Fibroblast of skin of back (primary cell): ENCODE results near the gene ITGB2. TPM values are rescaled to one million over a fixed set of nuclear protein-coding genes. Genes with fewer than 3 reads are reported as not detected.

ENCODE experiments used
- DNase-seq: peaks from one replicate; pipeline ENCODE4 v3.0.0-alpha.2; 2013
- polyA plus RNA-seq, 2 experiments: library from polyadenylated mRNA; unstranded; fragments of 120-200 nt; gene quantifications; one replicate each; pipeline ENCODE4 v1.2.1, GENCODE V29; 2013; ENCODE audit not compliant: insufficient read length in 2 of 2

ITGB2 gene
- polyA plus RNA-seq (2013, experiment 1 of 2; ENCODE audit: insufficient read length): 1.0 TPM
- 0.53 TPM for polyA plus RNA-seq (2013, experiment 2 of 2; ENCODE audit: insufficient read length)

DNA sequence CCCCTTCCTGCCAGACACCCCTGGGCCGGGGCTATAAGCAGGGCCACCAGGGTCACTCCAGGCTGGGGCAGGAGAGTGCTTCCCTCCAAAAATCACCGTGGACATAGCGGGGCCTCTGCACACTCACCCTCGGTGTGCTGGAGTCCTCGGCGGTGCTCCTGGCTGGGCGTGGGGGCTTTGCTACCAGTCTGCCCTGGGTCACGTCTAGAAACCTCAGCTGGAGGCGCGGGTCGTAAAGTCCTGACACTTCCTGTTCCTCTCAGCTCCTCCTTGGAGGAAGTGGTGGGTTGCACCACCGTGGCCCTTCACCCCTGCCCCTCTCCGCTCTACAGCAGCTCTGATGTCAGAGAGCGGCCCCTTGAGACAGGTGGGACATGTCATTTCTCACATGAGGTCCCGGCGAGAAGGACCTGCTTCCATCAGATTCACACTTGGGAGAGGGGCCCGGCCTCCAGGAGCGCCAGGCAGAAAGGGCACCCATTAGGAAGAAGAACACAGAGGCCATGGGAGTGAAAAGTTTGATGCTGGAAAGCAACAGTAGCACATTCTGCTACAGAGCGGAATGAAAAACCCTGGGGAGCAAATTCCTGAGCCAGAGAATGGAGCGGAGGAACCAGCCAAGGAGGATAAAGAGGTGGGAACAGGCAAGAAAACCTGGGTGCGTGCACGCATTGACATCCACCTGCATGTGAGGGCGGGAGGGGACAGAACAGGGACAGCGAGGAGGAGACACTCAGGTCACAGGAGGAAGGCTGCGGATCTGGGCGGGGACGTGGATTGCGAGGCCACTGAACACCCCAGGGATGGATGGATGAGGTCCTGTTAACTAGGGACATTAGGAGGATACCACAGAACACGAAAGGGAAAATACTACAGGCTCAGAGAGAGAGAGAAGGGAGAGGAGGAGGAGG lies at the start of gene ITGB2:
TSS of gene ITGB2 (minus strand) at position 206 of the 911 bp plus-strand sequence. CDS start 10,117 bp downstream, outside the sequence.
- DNase-seq: no peak

DNA sequence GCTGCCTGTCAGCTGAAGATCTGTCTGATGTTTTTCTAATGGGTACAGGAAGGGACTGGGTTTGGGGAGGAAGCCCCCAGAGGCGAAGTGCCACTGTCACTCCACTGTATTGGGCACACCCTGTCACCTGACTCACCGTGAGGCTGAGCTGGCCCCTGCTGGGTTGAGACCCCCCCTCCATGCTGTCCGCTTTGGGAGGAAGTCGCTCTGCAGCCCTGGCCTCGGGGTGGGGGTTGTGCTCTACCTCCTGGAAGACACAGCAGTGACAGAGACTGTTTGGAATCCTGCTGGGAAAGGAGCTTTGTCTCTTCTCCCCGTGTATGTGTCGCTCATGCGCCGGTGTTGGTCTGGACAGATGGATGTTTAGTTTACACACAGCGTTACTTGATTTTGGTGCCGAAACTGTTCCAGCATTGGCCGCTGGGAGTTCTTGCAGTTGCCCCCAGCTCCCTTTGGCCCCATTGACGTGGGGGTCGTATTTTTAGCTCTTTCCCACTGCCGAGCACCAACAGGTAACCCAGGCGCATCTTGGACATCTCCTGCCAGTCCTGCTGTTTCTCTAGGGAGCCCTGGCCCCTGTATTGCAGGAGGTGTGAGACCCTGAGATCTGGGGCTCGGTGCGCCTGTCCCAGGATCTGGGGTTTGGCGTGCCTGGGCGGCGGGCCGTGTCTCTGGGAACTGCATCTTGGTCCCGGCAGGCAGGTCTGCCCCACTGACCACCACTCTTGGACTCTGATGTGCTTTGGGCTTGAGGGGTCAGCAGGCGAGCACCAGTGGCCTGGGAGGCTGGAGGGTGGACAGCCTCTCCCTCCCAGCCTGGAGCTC lies 49.4 kb upstream of the ITGB2 start:
- peak; percentile 94 for DNase-seq

DNA sequence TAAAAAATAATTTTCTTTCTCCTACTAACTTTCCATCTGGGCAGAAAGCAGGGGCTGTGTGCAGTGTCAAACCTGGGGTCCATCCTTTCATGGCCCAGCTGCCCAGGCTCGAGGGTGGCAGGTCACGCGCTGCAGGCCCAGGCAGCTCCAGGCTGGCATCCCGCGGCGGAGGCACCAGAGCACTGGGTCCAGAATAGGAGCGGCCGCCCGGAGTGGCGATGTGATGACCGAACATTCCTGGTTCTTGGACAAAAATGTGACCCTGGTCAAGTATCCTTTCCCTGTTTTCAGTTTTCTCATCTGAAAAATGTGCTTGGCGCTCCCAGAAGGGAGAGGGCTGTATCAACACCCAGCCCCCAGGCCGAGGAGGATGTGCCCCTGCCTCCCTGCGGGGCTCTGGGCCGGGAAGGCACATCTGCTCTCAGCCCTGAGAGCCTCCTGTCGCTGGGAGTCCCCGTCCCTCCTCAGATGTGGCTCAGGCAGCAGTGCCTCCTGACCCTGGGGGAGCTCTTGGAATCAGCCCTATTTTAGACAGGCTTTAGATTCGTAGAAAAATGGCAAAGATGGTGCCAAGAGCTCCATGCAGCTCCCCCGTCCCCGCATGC lies 48.5 kb upstream of the ITGB2 start:
- peak; percentile 29 for DNase-seq

DNA sequence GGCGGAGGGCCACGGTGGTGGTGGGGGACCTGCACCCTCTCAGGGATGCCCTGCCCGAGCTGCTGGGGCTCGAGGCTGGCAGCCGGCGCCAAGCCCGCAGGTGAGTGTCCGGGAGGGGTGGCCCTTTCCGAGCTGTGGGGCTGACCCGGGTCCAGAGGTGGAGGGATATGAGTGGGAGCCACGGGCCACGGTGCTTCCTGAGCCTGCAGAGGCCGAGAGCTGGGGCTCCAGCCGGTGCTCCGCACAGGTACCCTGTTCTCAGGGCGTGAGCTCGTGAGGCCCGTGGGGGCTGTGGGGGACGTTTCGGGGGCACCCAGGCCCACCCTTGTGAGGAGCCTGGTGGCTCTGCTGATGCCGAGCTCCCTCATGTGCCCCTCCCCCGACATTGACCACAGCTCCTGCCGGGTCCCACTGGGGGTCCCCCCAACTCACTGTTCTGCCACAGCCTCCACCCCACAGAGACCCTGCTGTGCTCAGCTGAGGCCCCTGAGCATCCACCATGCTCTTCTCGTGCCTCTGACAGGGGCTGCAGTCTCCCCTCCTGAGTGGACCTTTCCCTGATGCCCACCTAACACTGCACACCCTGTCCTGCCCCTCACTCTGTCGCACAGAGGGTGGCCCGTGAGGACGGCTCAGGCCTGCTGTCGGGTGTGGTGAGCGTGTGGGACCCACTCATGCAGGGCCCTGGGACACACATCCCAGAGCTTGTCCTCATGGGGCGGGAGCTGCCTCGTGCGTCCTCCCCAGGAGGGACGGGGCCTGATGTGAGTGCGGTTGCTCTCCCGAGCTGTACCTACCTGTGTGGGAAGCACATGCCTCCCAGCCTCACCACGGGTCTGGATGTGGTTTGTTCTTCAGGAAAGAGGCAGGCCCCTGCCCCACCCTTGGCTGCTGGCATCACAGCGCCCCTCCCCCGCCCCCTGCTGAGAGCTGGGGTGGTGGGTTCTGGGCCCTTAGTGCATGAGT lies 46.7 kb upstream of the ITGB2 start:
- DNase-seq: no peak

DNA sequence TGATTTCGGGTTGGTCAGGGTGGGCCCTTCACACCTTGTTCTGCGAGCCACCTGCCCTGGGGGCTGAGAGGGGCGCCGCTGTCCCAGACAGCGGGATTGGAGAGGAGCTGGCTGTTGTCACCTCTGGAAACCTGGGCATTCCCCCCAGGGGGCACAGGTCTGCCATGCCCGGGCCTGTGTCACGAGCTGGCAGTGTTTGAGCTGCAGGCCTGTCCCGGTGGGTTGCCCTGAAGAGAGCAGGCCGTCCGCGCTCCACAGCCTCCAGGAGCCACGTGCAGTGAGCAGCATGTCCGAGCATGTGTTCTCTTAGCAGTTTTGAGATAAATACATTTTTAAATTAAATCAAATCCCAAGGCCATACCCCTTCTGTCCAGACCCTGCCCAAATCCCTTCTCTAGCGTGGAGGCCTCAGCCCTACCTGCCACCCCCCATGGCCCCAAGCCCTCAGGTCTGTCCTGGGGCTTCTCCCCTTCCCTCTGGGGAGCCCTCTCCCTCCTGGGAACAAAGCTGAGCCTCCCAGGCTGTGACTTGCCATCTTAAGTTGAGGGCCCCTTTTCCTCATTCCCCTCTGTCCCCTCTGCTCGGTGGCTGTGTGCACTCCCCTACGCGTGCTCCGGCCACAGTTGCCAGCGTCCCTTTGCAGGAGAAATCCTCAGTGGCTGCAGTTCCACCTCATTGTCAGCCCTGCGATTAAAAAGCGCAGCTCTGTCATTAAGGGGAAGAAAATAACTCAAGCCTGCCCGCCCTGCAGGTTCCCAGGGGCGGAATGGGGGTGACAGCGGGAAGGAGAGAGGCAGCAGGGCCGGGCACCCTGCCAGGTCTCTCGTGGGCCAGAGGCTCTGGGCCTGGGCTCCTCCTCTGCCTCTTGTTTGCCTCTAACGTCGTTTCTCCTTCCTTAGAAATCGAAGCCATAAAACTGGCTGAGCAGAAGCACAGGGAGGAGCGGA lies 45.7 kb upstream of the ITGB2 start:
- DNase-seq: no peak

DNA sequence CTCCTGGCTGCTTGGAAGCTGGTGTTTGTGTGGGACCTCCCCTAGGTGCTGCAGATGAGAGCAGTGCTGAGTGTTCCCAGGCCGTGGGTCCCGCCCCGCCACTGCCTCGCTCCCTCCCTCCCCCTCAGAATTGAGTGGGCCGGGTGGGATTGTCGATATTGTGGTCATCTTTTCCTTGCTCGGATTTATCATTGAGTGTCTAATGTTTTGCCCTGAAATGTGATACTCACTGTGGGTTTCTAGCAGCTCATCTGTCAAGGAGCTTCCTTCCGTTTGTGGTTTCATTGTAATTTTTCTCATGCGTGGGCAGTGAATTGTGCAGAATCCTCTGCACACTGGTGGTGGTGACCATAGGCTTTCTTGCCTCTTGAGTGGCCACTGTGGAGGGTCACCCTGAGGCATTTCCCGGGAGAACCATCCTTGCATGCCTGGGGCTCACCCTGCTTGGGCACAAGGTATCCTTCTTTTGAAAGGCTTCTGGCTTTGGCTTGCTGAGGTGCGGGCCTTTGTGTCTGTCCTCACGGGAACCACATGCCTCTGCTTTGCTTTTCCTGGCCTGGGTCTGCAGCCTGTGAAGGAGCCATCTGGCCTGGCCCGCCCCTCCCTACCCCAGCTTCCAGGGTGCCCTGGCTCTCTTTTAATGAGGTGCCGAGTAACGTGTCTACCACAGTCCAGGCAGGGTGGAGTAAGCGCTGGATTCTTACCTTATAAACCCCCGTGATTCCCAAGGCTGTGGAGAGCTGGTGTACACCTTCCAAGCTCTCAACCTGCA lies 44.7 kb upstream of the ITGB2 start:
- peak; percentile 57 for DNase-seq

DNA sequence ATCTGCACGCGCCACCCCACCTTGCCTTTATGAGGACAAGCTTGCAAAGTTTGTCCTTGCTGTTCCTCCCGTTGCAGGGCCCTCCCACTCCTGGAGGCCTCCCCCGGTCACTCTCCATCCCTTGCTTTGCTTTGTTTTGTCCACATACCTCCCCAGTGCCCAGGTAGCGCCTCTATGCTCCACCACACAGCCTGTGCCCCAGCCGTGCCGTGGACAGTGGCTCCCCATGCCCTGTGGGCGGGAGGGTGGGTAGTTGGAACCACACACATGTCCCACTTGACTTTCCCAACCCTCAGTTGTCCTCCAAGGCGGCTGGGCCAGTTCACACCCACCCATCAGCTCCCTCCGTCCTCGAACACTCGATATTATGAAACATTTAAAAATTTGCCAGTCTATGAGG lies 43.7 kb upstream of the ITGB2 start:
- no peak for DNase-seq

DNA sequence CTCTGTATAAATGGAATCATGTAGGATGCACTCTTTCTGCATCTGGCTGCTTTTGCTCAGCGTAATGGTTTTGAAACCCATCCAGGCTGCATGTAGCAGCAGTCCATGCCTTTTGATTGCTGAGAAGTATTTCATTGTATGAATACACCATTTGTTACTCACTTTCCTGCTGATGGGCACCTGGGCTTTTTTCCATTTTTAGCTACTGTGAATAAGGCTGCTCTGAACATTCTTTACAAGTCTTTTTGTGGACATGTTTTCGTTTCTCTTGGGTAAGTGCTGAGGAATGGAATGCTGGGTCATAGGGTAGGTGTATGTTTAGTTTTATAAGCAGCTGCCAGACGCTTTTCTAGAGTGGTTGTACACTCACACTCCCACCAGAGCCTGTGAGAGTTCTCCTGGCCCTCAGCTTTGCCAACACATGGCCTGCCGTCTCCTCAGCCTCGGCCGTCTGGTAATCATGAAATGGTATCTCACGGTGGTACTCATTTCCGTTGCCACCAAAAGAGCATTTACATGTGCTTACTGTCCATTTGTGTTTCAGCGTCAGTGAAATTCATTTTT lies 41.8 kb upstream of the ITGB2 start:
- peak; percentile 97 for DNase-seq

DNA sequence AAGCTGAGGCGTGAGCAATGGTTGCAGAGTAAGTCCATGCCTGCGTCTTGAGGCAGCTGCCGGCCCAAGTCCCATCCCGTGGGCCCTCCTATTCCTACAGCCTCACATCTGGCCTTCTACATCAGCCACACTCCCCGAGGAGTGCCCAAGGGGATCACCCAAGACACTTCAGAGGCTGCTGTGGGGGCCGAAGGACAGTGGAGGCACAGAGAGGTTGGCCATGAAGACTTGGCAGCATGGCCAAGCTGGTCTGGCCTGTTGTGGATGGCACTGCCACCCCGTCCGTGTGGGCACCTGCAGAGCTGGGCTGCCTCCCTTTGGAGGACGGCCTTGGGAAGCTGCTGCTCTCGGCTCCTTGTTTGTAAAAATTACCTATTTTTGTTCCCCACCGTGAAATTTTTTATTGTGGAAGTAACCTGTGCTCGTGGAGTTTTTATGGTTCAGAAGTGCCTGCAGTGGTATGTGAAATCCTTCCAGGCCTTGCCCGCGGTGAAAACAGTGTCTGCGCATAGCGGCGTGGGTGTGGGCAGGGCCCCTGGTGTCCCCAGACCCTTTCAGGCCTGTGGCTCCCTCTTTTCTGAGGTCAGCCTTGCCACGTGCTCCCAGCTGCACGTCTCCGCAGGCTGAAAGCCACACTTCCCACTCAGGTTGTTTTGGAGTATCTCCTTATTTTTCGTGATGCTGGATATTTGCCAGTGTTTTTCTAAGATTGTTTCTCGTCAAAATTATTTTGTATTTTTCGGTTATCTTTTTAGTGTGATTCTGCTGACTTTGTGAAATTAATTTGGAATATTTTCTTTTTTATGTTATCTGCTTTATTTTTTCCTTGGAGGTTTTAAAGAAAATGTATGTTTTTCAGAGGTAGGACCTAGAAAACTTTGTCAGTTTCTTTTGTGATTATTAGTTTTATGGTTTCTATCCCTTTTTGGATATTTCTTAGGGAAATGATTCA lies 39.7 kb upstream of the ITGB2 start:
- no peak for DNase-seq

DNA sequence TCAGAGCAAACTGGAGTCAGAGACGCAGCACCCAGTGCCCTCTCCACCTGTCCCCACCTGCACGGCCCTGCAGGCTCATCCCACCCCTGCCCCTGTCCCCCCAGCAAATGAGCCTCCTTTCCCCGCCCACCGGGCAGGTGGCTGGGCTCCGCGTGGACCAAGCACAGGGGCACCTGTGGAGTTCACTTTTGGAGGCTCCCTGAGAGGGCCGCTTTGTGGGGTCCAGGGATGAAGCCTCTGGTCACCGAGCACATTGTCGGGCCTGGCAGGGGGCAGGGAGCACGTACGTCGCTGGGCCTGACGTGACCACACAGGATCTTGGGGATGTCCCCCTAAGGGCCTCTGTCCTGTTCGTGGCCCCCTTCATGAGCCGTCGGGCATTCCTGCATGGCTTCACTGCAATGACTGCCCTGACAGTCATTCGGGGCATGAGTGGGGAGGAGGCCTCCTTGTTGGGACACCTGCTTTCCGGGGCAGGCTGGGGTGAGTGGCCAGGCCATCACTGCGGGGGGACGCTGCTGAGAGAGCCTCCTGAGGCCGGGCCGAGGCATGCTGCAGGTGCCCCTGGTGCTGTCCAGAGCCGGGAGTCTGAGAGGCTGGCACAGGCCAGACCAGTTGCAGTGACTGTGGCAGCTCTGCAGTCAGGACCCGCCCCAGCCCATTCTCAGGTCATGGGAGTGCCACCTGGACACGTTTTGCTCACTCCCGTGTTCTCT lies 38.8 kb upstream of the ITGB2 start:
- no peak for DNase-seq

DNA sequence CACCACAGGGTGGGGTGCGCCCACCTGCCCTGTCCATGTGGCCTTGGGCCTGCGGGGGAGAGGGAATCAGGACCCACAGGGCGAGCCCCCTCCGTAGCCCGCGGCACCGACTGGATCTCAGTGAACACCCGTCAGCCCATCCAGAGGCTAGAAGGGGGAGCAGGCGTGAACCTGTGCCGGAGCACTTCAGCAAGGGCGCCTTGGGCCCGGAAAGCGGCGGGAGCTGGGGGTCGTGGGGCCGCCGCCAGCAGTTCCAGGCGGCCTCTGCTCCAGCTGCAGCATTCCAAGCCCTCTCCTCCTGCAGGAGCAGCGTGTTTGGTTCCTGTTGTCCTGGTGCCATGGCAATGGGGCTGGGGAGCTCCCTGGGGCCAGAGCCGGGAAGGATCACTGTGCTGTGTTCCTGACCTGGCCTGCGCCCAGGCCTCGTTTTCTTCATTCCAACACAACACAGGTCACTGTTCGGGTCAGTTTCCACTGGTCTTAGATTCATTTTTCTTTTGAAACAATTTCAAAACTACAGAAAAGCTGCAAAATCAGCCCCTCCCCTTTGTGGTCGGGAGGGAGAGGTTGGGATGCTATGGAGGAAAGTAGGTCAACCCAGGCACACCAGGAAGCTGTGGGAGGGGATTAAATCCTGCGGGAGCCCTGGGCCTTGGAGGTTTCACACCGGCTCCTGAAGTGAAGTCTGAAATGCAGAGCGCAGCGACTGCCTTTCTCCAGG lies 37.9 kb upstream of the ITGB2 start:
- peak; percentile 76 for DNase-seq

DNA sequence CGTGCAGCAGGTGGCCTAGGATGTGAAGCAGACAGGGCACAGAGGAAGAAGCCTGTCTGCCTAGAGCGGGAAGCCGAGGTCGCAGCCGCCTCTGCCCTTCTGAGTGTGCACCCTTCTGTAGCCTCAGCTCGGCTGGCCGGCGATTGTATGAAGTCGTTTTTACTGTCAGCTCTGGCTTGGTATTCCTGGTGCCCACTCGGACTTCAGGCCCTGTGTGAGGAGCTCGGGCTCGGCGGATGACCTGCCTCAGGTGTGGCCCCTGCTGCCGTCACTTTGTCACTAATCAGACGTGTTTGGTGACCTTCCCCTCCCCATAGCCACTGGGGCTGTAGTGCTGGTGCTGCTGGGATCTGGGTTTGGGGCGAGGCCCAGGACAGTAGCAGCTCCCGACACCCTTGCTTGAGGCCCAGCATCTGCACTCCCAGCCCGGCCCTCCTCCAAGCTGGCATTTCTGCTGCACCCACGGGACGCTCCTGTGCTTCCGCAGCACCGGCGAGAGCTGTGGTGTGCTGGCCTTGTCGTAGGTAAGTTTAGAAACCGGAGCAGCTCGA lies 37.3 kb upstream of the ITGB2 start:
- DNase-seq: no peak

DNA sequence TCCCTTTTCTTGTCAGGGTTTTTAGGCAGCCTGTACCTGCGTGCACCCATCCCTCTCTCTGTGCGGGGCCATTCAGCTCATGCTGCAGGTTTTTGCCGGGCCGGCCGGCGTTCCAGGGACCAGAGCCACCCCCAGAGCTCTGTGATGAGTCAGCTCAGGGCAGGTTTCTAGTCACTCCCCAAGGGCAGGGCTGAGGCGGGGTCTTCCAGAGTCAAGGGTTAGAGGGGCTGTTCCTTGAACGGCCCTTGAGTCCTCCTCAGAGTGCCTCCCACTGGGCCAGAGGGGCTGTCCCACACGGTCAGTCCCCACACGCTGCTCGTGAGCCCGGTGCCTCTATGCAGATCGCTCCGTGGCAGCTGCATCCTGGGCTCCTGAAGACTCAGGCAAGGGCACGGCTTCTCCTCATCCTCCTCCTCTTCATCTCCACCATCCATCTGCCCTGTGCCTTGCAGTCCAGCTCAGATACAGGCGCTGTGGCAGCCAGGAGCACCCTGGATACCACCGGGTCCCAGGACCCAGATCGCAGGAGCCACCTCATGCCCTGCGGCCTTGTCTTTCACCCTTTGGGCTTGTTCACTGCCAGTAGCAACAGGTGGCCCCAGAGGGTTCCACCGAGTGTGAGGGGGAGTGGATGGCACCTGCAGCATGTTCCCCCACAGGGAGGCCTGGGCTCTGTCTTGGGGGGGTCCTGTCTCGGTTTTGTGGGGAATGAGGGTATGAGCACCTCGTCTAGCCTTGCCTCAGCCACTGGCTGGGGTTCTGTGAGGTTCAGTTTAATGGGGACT lies 36.5 kb upstream of the ITGB2 start:
- DNase-seq: no peak

DNA sequence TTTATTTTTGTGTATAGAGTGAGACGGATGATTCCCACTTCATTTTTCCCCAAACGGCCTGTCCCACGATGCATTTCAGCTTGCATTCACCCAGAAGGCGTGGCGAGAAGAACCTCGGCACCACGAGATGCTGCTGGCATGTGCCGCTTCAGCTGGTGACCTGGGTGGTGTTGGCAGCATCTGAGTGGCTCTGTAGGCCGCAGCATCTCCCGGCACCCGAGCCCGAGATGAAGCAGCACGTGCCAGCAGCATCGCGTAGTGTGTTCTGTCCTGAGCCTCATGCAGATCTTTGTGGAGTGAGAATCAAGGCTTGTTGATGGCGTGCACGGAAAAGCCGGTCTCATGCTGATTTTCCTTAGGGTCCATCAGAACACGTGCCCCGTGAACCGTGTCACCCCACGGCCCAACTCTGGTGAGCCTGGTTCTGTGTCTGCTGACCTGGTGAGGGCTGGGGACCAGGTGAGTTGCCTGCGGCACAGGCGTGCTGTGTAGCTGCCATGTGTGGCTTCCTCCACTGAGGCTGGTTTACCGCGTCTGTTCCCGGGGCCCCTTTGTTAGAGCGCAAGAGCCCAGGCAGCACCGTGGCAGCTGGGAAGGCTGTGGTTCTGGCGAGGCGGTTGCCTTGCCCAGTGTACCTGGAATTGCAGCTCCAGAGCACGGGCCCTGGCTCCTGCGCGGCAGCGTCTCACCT lies 35.8 kb upstream of the ITGB2 start:
- DNase-seq: no peak

DNA sequence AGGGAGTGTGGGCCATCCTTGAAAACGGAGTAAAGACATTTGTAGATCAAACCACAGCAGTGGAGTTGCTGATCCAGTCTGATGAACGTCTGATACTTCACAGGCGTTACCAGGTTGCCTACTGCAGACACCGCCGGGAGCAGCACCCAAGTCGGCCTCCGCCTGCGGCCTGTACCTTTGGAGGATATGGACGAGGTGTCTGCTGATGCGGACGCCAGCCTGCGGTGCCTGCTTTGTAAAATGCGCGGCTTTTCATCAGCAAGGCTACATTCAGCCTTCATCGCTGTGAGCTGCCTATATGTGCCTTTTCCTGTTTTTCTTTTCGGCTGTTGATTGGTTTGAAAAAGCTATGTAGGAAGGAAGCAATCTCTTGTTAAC lies 35.1 kb upstream of the ITGB2 start:
- no peak for DNase-seq
